ENCODE results near the gene HSBP1L1. TPM values are rescaled to one million over a fixed set of nuclear protein-coding genes. Genes with fewer than 3 reads are reported as not detected.

HSBP1L1 gene
- total RNA-seq, 1 experiment from 2014 or later = not detected

GRCh38 chr18:79926306-79926705 lies 38.1 kb upstream of the HSBP1L1 start:
- H2AK5ac ChIP-seq (ENCODE audit: insufficient read length, low read length) = no peak overlapping the region
- H3K27me3 ChIP-seq (ENCODE audit: insufficient read depth, low read length) = no peaks in the 10 kb centered on the region; the same call in 1 of the 2 replicates
- H3T11ph ChIP-seq (ENCODE audit: low read length) = no peak overlapping the region
- no peak overlapping the region for H3K4ac ChIP-seq (ENCODE audit: low read depth, low read length)
- Mint-ChIP-seq H3K9me3 (peaks cover 28 to 31% of the 10 kb centered on the region in 2 experiments), H3K4me3 (no peak overlapping the region), H3K4me1 (peaks cover 13% of the 10 kb centered on the region in 2 experiments), H3K36me3 (ENCODE audit: insufficient read depth in 1 of 3, low read depth in 3 of 3) (peaks cover 14 to 38% (median 18%) of the 10 kb centered on the region in 3 experiments), H3K27ac (no peak overlapping the region), H3K27me3 (ENCODE audit: low read depth) (peaks cover 2% of the 10 kb centered on the region; the same call in 1 of the 2 replicates)
- no peak overlapping the region for H4K91ac ChIP-seq (ENCODE audit: insufficient read length, low read depth, low read length)
- WGBS (ENCODE audit: extremely low coverage, insufficient read length, low lambda C conversion rate) = no CpG with 5 or more reads among the region's 11 CpGs
- H3K9ac ChIP-seq (ENCODE audit: extremely low read depth, insufficient read length, low read length) = no peak overlapping the region
- H3K18ac ChIP-seq (ENCODE audit: insufficient read length, low read depth, low read length) = no peak overlapping the region
- no peak for DNase-seq
- no peak overlapping the region for H3K4me2 ChIP-seq (ENCODE audit: insufficient read depth, insufficient read length, low read length)
- H3K56ac ChIP-seq (ENCODE audit: insufficient read length, low read depth, low read length) = no peak overlapping the region
- H4K5ac ChIP-seq (ENCODE audit: insufficient read length, low read depth, low read length) = no peak overlapping the region
- H2BK15ac ChIP-seq (ENCODE audit: low read depth, low read length) = no peak overlapping the region
- no peak overlapping the region for H2AFZ ChIP-seq (ENCODE audit: low read length)
- TF ChIP-seq, protein P1, sequence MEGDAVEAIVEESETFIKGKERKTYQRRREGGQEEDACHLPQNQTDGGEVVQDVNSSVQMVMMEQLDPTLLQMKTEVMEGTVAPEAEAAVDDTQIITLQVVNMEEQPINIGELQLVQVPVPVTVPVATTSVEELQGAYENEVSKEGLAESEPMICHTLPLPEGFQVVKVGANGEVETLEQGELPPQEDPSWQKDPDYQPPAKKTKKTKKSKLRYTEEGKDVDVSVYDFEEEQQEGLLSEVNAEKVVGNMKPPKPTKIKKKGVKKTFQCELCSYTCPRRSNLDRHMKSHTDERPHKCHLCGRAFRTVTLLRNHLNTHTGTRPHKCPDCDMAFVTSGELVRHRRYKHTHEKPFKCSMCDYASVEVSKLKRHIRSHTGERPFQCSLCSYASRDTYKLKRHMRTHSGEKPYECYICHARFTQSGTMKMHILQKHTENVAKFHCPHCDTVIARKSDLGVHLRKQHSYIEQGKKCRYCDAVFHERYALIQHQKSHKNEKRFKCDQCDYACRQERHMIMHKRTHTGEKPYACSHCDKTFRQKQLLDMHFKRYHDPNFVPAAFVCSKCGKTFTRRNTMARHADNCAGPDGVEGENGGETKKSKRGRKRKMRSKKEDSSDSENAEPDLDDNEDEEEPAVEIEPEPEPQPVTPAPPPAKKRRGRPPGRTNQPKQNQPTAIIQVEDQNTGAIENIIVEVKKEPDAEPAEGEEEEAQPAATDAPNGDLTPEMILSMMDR (conservative IDR thresholded peaks at IDR 0.05) = no peak
- no peaks in the 10 kb centered on the region for H3K4me1 ChIP-seq (ENCODE audit: insufficient read depth, low read length)
- H3K79me2 ChIP-seq (ENCODE audit: insufficient read depth, low read length) = no peaks in the 10 kb centered on the region
- no peak overlapping the region for H2BK12ac ChIP-seq (ENCODE audit: insufficient read length, low read depth, low read length)
- H4K8ac ChIP-seq (replicated peaks; ENCODE audit: insufficient read length, low read depth, low read length) = no peak overlapping the region
- H2BK20ac ChIP-seq (ENCODE audit: low read depth, low read length, poor library complexity, severe bottlenecking) = no peak overlapping the region
- no peak overlapping the region for H3K27ac ChIP-seq (ENCODE audit: insufficient read length, low read depth, low read length)
- H4K20me1 ChIP-seq (ENCODE audit: control insufficient read depth, insufficient read depth, insufficient read length) = no peaks in the 10 kb centered on the region
- no peak overlapping the region for H2BK120ac ChIP-seq (ENCODE audit: low read depth, low read length, poor library complexity, severe bottlenecking)
- H3K9me3 ChIP-seq (ENCODE audit: control insufficient read depth, low read depth, low read length) = peaks cover 1% of the 10 kb centered on the region
- no peaks in the 10 kb centered on the region for H3K79me1 ChIP-seq (ENCODE audit: insufficient read depth, low read depth, low read length, poor library complexity, severe bottlenecking)
- no peak overlapping the region for H3K23ac ChIP-seq (ENCODE audit: insufficient read length, low read depth, low read length)
- no peak overlapping the region for H3K14ac ChIP-seq (ENCODE audit: insufficient read depth, low read length)
- H2BK5ac ChIP-seq (ENCODE audit: insufficient read length, low read length) = no peak overlapping the region
- no peaks in the 10 kb centered on the region for H3K23me2 ChIP-seq (ENCODE audit: insufficient read length, low read depth, low read length, poor library complexity, severe bottlenecking)
